Tibial artery (tissue), 4 donors: ENCODE measurements around the gene HEATR9.
A peak's percentile ranks its signal among the peaks of the same experiment; 100 is the strongest.

Experiments used
- DNase-seq, 2 donors: peaks; one replicate each; pipeline ENCODE4 v3.0.0-alpha.2; 2019
- H3K27ac ChIP-seq, 2 donors: fragments of 200-600 bp; sonication (generic) in 1 of 2; 1 replicate in 1 of 2; 2 replicates in 1 of 2; pipeline ENCODE4 v1.5.1; 2018 to 2019; ENCODE audit warnings: mild to moderate bottlenecking in 1 of 2
- H3K27me3 ChIP-seq, 2 donors: fragments of 200-600 bp; sonication (generic) in 1 of 2; one replicate each; pipeline versions ENCODE4 v1.5.1 to v1.6.0; 2016 to 2019
- H3K36me3 ChIP-seq, 3 donors: fragments of 200-600 bp; sonication (generic) in 2 of 3; one replicate each; pipeline ENCODE4 v1.5.1; 2016 to 2019; ENCODE audit warnings: mild to moderate bottlenecking in 2 of 3
- H3K4me1 ChIP-seq, 4 donors: fragments of 200-600 bp; sonication (generic) in 2 of 4; 1 replicate in 3 of 4; 2 replicates in 1 of 4; pipeline ENCODE4 v1.5.1; 2016 to 2019
- H3K4me3 ChIP-seq, 2 donors: fragments of 200-600 bp; sonication (generic) in 1 of 2; 1 replicate in 1 of 2; 2 replicates in 1 of 2; pipeline ENCODE4 v1.5.1; 2018 to 2019; ENCODE audit warnings: mild to moderate bottlenecking in 2 of 2
- H3K9me3 ChIP-seq, 3 donors: fragments of 200-600 bp; sonication (generic) in 1 of 3; one replicate each; pipeline ENCODE4 v1.5.1; 2016 to 2019
- CTCF ChIP-seq, 2 experiments: fragments of 200-600 bp in 1 of 2; fragments of 450-650 bp in 1 of 2; IDR thresholded peaks; one replicate each; pipeline ENCODE4 v1.5.1; 2017 to 2019; ENCODE audit warnings: antibody characterized with exemption in 2 of 2, mild to moderate bottlenecking in 1 of 2, moderate library complexity in 1 of 2
- intact Hi-C: fragments of 100-400 bp; cut with DNase I; formaldehyde crosslinking; loops from one replicate; pipeline ENCODE4 v1.15.0; 2023; ENCODE audit warnings: low total_unique reads

HEATR9 gene

GRCh38 chr17:35912942-35913341 is 44.3 kb upstream of the HEATR9 start:
- no peaks in the 10 kb centered on the region for H3K4me1 ChIP-seq
- H3K4me3 ChIP-seq: no peak overlapping the region
- no peak for TF ChIP-seq CTCF (IDR thresholded peaks at IDR 0.05)
- H3K9me3 ChIP-seq: no peaks in the 10 kb centered on the region
- H3K36me3 ChIP-seq: no peaks in the 10 kb centered on the region
- H3K27ac ChIP-seq: no peak overlapping the region
- peak in 1 of 2 donors; percentile 1 for DNase-seq
- intact Hi-C loops: no loop called here
- no peaks in the 10 kb centered on the region for H3K27me3 ChIP-seq

- H3K36me3 ChIP-seq: no peaks in the 10 kb centered on the region
- intact Hi-C loops: no loop called here
- DNase-seq: peak in 1 of 2 donors; percentile 27
- no peaks in the 10 kb centered on the region for H3K4me1 ChIP-seq
- H3K4me3 ChIP-seq: no peak overlapping the region
- no peak overlapping the region for H3K27ac ChIP-seq
- H3K27me3 ChIP-seq: no peaks in the 10 kb centered on the region
- TF ChIP-seq CTCF (IDR thresholded peaks at IDR 0.05): no peak
- H3K9me3 ChIP-seq: no peaks in the 10 kb centered on the region
These were observed 43.7 kb upstream of the HEATR9 start for GRCh38 chr17:35912339-35912912.

GRCh38 chr17:35909408-35909807 is 40.7 kb upstream of the HEATR9 start:
- H3K9me3 ChIP-seq: no peaks in the 10 kb centered on the region
- TF ChIP-seq CTCF (IDR thresholded peaks at IDR 0.05): no peak
- H3K36me3 ChIP-seq: no peaks in the 10 kb centered on the region
- intact Hi-C loops: no loop called here
- H3K27me3 ChIP-seq: no peaks in the 10 kb centered on the region
- H3K4me1 ChIP-seq: no peaks in the 10 kb centered on the region
- DNase-seq: no peak
- H3K27ac ChIP-seq: no peak overlapping the region
- H3K4me3 ChIP-seq: no peak overlapping the region

GRCh38 chr17:35907691-35908090 is 39.0 kb upstream of the HEATR9 start:
- no peak overlapping the region for H3K4me3 ChIP-seq
- H3K9me3 ChIP-seq: no peaks in the 10 kb centered on the region
- H3K27ac ChIP-seq: no peak overlapping the region
- no peak for TF ChIP-seq CTCF (IDR thresholded peaks at IDR 0.05)
- H3K4me1 ChIP-seq: no peaks in the 10 kb centered on the region
- H3K27me3 ChIP-seq: no peaks in the 10 kb centered on the region
- no peak for DNase-seq
- intact Hi-C loops: no loop called here
- no peaks in the 10 kb centered on the region for H3K36me3 ChIP-seq

GRCh38 chr17:35906926-35907637 is 38.4 kb upstream of the HEATR9 start:
- intact Hi-C loops: no loop called here
- Histone ChIP-seq H3K4me1 (no peaks in the 10 kb centered on the region), H3K27ac (no peak overlapping the region), H3K9me3 (no peaks in the 10 kb centered on the region), H3K36me3 (no peaks in the 10 kb centered on the region), H3K4me3 (no peak overlapping the region), H3K27me3 (no peaks in the 10 kb centered on the region)
- DNase-seq: peak in 1 of 2 donors; percentile 20
- no peak for TF ChIP-seq CTCF (IDR thresholded peaks at IDR 0.05)
